Stimulated activated CD8-positive, alpha-beta memory T cell treated with anti-CD3 and anti-CD28 coated beads, Interleukin-7, amount 100 ng/mL, for 48 hours (primary cell): Measurements from ENCODE around the gene SEC14L6.
"Not testable (repeated sequence)": the region's sequence is repeated elsewhere in the genome, so short reads cannot be mapped to it uniquely, and the experiment has no call there.

ENCODE experiments used
- DNase-seq, 2 donors: peaks; one replicate each; pipeline ENCODE4 v3.0.0-alpha.2; 2020; ENCODE audit warnings: low read depth in 1 of 2; ENCODE audit errors: extremely low read depth in 1 of 2

The SEC14L6 gene

DNA sequence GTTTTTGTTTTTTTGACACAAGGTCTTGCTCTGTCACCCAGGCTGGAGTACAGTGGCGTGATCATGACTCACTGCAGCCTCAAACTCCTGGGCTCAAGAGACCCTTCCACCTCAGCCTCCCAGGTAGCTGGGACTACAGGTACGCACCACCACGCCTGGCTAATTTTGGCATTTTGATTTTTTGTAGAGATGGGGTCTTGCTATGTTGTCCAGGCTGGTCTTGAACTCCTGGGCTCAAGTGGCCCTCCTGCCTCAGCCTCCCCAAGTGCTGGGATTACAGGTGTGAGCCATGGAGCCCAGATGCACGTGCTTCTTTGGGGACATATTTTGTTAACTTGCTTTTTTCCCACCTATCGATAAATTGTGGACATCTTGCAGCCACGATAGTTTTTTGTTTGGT is 20.7 kb upstream of the SEC14L6 start:
- DNase-seq = not testable (repeated sequence)

GRCh38 chr22:30566125-30566524 is 19.6 kb upstream of the SEC14L6 start:
- DNase-seq = no peak

DNA sequence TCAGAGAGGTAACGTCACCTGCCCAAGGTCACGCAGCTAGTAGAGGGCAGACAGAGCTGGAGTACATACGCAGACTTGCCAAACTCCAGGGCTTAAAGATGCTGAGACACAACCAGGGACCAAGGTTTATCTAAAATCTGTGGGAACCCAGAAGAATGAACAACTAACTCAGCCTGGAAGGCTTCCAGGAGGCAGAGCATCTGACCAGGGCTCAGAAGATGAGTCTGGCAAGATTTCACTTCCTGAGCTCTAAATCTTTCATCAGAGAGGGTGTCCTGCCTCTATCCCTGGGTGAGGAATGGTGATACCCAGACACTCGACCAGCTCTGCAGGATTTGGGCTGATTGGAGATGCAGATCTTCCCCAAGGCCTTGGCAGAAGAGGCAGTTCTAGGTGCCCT is 18.8 kb upstream of the SEC14L6 start:
- no peak for DNase-seq

DNA sequence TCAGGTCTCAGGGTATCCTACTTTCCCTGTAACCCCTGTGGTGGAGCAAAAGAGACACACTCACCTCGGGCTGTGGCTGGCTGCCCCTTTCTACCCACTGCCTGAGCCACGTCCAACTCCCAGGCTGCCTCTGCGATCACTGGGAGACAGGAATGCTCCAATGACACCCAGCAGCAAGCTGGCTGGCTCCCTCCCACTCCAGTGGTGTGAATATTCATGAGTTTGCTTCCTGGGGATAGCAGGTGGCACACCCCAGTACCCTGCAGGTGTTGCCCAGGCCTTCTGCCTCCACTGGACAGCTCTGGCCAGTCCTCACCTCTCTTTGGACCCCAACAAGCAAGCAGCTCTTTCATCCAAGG is 18.2 kb upstream of the SEC14L6 start:
- DNase-seq = no peak

GRCh38 chr22:30564045-30564760 is 17.7 kb upstream of the SEC14L6 start:
- DNase-seq = no peak

DNA sequence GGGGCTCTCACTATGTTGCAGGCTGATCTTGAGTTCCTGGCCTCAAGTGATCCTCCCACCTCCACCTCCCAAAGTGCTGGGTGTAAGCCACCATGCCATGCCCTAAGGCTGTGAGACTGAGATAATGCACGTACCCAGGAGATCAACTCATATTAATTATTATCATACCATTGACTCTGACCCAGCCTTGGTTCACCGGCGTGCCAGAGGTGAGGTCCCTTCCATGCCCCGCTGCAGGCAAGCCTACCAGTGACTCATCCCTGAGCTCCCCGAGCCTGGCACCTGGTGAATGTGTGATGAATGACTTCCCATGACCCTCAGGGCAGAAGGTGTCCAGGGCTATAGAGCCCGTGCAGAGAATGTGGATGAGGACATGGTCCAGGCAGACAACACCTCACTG is 15.8 kb upstream of the SEC14L6 start:
- DNase-seq = no peak

DNA sequence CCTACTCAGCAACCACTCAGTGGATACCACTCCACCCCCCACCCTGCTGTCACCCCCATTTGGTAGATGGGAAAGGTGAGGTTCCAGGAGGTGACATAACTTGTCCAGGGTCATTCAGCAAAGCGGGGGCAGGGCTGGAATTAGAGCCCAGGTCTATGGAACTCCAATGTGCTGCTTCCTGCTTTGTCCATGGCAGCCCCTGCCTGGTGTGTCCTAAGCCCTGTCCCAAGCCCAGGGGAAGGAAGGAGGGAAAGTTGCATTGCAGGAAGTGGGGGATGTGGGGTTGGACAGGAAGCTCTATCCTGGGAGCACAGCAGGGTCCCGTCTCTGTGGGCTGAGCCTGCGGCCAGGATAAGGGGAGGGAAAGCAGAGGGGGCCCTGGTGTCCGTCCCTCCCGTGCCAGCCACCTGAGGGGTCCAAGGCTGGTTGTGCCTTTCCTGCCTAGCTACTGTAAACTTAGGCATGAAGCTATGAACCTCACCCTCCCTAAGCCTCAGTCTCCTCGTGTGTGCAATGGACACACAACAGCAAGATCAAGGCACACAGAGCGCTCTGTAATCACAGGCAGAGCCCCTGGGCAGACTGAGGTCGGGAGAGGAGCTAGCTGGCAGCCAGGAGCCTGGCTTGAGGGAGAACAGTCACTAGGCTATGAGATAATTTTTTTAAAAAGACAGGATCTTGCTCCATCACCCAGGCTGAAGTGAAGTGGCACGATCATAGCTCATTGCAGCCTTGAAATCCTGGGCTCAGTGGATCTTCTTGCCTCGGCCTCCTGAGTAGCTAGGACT is 15.1 kb upstream of the SEC14L6 start:
- no peak for DNase-seq

GRCh38 chr22:30560643-30561202 is 14.2 kb upstream of the SEC14L6 start:
- peak in 1 of 2 donors; percentile 21 for DNase-seq

- no peak for DNase-seq
These were observed 13.3 kb upstream of the SEC14L6 start for GRCh38 chr22:30559889-30560288.

DNA sequence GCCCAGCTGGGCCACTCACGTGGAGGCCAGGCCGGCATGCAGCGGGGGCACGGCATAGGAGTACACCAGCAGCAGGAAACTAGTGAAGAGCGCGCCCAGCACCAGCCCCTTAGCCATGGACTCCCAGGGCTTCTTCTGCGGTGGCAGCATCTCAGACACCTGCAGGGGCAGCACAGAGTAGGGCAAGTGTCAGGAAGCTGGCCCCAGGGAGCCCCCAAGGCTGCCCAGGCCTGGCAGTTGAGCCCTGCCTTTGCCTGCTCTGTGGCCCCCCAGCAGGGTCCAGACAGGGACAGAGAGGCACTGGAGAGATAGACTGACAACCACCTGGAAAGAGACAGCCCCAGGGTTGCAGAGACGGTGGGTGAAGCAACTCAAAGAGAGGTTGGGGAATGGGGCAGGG is 10.7 kb upstream of the SEC14L6 start:
- no peak for DNase-seq

GRCh38 chr22:30556388-30556787 is 9.8 kb upstream of the SEC14L6 start:
- no peak for DNase-seq

DNA sequence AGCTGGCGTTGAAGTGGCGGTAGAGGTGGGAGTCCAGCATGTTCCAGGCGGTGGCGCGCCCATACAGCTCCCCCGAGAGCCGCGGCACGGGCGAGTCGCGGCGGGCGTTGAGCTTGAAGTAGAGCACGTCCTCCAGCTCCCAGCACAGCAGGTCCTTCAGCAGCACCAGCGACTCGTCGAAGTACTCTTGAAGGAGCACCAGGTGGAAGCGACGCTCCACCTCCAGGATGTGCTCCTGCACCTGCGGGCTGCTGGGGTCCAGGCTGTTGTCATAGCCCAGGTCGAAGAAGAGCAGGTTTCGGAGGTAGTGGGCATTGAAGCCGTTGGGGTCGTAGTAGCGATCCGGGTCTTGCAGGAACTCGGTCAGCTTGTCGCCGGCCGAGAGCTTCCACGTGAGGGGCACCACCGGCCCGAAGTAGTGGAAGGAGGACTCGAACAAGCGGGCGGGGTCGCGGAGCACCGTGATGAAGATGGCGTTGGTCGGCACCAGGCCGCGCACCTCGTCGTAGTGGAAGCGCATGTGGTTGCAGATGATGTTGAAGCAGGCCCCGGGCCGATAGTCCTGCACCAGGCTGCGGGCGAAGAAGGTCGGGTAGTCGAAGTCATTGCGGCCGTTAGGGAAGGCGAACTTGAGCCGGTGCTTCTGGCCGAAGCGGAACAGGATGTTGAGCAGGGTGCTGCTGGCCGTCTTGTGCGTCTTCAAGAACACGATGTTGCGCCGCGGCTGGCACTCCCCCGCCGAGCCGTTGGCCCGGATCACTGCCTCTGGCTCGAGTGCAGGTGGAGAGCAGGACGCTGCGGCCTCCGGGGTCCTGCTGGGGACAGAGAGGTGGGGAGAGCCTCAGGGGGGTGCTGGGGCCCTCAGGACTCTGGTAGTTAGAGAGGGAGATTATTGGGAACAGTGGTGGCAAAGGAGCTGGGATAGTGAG is 9.0 kb upstream of the SEC14L6 start:
- DNase-seq = no peak

GRCh38 chr22:30553971-30554370 is 7.4 kb upstream of the SEC14L6 start:
- DNase-seq = no peak

GRCh38 chr22:30552719-30553118 is 6.2 kb upstream of the SEC14L6 start:
- DNase-seq = no peak

GRCh38 chr22:30551813-30552212 is 5.3 kb upstream of the SEC14L6 start:
- not testable (repeated sequence) for DNase-seq

DNA sequence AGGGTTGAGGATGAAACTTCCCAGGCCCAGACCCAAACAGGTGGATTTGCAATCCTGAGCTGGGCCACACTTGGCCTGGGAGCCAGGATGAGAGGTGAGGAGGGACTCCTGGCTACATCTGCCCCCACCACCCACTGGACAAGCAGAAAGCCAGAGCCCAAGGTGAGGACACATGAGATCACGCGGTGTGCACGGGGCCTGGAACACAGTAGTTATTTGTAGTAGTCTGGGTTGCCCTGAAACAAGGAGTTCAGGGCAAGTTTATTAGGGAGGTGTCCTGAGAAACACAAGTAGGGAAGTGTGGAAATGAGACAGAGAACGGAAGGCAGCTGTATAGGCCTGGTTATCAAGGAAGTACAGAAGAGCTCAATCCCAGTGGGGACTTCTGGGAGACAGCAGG is 647 bp upstream of the SEC14L6 start:
- DNase-seq = no peak

DNA sequence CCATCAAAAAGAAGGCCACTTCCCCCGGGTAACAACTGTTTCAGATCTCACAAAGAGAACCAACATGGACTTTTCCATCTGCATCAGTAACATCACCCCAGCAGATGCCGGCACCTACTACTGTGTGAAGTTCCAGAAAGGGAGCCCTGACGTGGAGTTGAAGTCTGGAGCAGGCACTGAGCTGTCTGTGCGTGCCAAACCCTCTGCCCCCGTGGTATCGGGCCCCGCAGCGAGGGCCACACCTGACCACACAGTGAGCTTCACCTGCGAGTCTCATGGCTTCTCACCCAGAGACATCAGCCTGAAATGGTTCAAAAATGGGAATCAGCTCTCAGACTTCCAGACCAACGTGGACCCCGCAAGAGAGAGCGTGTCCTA is 3.7 kb downstream of the SEC14L6 start:
- no peak for DNase-seq

DNA sequence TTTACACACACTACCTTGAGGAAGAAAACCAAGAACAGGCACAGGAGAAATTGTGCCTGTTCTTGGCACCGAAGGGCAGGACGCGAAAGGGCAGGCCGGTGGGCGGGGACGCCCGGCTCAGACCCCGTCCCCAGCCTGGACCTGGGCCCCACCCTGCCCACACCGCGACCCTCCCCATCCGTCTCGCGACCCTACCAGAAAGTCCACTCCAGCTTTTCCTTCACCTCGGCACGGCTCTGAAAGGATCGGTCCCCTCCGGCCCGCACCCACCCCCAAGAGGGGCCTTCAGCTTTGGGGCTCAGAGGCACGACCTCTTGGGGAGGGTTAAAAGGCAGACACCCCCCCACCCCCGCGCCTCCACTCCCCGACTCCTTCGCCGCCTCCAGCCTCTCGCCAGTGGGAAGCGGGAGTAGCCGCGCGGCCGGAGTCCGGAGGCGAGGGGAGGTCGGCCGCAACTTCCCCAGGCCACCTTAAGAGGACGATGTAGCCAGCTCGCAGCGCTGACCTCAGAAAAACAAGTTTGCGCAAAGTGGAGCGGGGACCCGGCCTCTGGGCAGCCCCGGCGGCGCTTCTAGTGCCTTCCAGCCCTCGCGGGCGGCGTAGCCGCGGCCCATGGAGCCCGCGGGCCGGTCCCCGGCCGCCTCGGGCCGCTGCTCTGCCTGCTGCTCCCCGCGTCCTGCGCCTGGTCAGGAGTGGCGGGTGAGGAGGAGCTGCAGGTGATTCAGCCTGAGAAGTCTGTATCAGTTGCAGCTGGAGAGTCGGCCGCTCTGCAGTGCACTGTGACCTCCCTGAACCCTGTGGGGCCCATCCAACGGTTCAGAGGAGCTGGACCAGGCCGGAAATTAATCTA is 4.4 kb downstream of the SEC14L6 start:
- no peak for DNase-seq

DNA sequence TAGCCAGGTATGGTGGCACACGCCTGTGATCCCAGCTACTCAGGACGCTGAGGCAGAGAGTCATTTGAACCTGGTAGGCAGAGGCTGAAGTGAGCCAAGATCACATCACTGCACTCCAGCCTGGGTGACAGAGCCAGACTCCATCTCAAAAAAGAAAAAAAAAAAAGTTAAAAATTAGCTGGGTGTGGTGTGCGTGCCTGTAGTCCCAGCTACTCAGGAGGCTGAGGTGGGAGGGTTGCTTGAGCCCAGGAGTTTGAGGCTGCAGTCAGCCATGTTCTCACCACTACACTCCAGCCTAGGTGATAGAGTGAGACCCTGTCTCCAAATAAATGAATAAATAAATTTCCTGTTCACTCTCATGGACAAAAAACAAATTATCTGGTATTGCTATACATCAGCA is 5.0 kb downstream of the SEC14L6 start:
- not testable (repeated sequence) for DNase-seq

- DNase-seq = no peak
These were observed 7.2 kb downstream of the SEC14L6 start for GRCh38 chr22:30539368-30539767.
